Islet of Langerhans (tissue), 1 donor: ENCODE data around the gene IGLL1.
"Not testable (repeated sequence)": the region's sequence is repeated elsewhere in the genome, so short reads cannot be mapped to it uniquely, and the experiment has no call there.

ENCODE experiments used
- FAIRE-seq: peaks from one replicate; lab custom pipeline; 2011; peaks lifted over from hg19 to GRCh38; lab: Jason Lieb, UNC

The IGLL1 gene

DNA sequence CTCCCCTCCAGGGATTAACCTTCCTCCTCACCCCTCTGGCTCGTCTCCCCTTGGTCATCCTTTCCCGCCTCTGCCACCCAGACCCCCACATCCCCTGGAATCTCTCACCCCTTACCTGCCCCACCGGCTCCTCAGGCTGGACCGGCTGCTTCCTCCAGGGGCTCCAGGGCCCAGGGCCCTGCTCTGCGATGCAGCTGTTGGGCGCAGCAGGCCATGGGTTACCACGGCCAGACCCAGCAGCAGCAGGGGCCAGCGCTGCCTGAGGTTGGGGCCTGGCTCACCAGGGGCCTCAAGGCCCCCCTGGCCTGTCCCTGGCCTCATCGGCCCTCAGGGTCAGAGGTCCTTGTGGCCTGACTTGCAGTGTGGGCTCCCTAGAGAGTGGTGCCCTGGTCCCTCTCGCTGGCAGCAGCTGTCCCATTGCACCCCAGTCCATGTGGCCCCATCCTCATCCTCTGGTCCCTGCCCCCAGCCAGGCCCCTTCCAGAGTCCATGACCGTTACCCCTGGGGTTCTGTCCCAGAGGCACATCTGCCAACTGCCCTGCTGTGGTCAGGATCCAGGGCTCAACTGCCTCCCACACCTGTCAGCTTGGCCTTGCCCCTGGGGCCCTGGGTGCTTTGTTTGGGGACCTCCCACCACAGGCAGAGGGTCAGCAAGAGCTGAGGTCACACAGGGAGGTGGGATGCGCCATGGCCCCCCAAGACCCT is at the start of gene IGLL1:
TSS of gene IGLL1 (minus strand) at position 421 of the 706 bp plus-strand sequence. CDS start at position 321, 100 bp downstream.
- FAIRE-seq, result no peak

DNA sequence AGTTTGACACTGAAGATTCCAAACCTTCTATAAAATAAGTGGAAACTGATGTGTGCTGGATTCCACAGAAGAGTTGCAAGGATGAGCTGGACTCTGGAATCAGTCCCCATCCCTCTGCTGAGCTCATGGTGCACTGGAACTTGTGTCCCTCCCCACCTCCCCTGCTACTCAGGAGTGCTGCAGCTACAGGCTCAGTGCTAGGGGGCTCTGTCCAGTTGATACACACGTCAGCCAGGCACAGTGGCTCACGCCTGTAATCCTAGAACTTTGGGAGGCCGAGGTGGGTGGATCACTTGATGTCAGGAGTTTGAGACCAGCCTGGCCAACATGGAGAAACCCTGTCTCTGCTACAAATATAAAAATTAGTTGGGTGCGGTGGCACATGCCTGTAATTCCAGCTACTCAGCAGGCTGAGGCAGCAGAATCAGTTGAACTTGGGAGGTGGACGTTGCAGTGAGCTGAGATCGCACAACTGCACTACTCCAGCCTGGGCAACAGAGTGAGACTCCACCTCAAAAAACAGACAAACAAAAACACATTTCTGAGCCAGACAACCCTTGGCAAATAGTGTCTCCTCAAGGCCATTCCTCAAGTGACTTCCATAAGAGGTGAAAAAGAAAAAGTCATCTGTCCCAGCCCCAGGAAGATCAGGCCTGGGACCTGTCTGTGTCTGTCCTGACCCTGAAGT is 48.1 kb upstream of the IGLL1 start:
- FAIRE-seq, result not testable (repeated sequence)

DNA sequence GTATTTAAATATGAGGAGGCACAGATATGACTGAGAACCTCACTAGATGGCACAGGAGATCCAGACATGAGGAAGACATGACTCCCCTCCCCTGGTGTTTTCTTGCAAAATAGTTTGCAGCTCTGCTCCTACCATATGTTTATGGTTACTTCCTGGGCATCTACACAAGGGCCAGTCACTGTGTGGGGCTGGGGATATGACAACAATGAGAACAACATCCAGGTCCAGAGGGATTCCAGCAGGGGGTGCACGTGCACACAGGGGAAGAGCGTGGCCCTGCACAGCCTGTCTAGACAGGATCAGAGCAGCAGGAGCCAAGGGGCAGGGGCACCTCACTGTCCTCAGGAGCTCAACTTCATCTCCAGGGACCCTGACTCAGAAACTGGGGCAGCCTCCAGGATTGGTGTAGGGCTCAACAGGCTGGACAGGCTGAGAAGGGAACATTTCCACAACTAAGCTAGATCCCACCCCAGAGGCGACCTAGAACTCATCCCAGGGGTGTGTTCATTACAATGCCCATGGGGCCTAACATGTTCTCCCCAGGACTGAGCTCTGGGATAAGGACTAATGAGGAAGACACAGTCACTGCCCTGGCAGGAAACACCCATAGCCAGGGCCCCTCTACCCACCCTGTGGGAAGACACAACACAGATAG is 47.4 kb upstream of the IGLL1 start:
- FAIRE-seq, result not testable (repeated sequence)

DNA sequence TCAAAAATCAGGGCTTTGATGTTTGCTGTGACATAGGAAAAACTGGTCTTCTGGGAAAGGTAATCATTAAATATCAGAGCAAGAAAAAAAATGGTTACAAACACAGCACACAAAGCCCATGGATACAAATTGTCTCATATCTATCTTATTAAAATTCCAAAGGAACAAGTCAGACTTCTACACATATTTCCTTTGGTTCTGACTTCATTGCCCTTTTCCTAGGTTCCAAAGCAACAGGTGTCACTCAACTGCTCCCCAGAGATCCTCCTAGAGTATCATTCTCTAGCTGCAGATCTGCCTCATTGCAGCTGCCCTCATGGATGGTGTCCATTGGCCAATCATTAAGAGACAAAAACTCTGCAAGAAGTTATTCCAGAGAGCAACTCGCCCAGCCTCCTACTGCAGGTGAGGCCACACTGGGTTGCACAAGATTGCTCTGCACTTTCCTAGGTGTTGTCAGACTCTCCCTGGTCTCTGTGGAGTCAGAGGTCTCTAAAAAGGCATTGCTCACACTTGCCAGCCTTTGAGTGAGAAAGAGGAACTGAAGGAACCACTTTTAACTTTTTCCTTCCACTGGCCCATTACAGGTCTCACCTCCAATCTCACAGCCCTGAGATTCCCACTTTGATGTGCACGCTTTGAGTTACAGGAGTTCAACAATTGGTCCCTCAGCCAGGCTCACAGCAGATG is 46.3 kb upstream of the IGLL1 start:
- FAIRE-seq, result no peak

DNA sequence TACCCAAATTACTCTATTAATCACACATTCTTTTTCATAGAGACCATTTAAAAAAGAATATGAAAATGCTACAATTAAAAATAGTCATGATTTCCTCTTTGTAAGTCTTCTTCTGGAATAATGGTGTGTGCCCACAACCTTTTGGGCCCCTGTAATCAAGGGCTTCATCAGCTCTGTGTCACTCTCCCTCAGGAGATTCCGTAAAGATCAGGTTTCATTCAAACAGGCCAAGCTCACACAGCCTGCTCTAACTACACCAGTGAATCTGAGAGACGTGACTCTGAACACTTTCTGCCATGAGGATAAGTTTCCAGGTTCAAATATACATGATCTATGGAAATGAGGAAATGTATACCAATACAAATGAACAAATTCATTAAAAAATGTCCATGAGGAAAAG is 42.5 kb upstream of the IGLL1 start:
- no peak for FAIRE-seq

DNA sequence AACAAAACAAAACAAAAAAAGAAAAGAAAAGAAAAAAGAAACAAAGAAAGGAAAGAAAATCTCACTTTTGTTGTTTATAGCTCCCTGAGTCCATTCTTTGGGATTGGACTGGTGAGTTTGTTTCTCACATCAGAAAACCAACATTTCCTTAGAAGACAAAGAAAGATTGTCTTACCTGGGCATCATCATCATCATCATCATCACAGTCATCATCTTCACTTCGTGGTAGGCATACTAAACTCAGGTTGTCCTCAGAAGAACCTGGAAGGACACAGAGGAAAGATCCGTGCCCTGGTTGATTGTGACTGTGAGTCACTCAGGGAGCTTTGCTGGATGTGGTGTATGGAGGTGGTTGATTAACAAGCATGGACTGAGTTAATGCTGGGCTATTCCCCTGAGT is 41.8 kb upstream of the IGLL1 start:
- FAIRE-seq, result not testable (repeated sequence)

DNA sequence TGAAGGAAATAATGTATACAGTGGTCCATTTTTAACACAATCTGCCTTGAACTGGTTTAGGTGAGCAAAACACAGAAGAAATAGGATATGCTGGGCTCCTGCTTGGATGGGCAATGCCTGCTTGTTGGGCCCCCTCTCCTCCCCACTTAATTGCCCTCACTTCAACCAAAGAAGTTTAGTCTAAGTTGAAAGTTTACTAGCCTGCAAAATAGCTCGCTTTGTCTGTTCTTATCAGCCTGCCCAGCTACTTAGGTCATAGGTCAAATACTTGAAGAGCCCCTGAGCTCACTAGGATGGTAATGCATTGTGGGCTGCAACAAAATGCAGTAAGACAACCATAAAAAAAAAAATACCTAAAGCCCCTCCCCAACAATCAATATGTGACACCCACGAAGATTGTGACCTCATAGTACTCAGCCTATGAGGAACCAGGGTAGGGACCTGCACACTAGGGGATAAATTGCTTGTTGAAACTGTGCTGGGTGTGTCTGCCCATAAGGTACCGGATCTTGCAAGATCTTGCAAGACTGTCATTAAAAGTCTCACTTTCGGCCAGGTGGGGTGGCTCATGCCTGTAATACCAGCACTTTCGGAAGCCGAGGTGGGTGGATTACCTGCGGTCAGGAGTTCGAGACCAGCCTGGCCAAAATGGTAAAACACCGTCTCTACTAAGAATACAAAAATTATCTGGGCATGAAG is 41.1 kb upstream of the IGLL1 start:
- no peak for FAIRE-seq

DNA sequence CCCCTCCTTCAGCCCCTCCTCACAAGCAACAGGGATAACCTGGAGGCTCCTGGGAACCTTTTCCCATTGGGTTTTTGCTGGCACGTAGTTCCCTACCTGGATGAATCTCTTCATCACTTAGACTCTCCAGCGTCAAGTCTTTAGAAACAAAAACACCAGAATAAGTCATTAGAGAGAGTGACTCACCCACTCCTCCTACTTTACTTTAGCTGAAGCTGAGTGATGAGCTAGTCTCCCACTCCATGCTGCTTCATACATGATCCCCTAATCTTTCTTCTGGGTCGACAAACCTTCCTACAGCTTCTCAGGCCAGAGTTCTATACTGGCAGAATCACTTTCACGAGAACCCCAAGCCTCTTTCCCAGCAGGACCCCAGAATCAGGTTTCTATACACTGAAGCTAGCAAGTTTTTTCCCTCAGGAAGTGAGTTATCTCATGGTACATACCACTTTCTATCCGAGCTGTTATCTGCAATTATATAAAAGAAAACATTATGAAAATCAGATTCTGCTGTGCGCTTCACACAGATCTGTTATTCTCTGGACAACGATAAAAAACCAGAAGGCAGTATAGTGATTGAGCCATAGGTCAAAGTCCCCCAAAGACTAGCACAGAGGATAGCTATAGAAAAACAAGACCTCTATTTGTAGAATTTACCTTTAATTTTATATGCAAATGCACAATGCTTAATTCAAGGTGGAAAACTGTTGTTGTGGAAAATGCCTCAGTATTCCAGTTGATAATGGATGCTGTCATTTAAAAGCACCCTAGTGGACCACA is 33.3 kb upstream of the IGLL1 start:
- FAIRE-seq, result no peak

DNA sequence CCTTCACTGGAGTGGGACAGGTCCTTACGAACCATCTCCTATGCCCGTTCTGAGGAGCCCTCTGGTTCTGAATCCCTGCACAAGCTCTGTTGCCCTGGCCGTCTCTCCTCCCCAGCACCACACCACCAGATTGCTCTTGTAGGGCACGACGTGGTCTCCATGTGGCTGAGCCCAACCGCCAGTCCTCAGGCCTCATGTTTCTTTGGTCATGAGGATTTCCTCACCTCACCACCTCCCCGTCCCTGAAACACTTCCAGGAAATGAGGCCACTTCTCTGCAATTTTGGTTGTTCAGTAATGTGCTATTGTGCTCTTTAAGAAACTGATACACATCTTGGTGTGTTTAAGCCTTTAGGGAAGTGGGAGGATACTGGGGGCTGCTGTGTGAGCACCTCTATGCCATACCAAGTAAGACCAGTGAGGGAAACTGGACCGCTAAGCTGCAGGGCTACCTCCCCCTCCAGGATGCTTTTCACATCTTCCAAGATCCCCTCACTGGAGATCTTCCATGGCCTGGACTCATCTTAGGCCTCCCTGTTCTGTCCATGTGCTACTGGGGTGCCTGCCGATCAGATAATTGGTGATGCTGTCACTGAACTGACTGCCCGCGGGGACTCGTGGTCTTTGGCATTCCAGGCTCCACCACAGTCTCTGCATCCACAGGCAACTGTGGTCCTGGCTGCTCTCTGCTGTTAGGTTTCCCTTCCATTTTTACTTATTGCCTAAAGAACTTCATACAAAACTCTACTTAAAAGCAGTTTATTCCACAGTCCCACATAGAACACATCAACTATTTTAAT is 30.1 kb upstream of the IGLL1 start:
- FAIRE-seq, result no peak

DNA sequence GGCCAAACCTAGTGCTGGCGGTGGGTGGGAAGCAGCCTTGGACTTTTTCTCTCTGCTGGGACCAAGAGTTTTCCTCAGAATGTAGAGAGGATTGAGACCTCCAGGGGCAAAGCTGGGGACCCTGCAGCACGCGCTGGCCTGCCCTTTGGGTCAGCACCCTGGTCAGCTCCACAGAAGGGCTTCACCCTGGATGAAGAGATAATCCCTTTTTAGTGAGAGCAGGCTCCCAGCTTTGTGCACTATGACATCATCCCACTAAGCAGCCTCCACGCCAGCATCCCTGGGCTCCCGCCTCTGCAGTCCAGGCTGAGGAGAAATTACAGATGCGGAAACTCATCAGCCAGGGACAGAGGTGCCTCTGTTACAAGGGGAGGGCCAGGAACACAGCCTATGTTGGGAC is 28.5 kb upstream of the IGLL1 start:
- FAIRE-seq, result no peak

DNA sequence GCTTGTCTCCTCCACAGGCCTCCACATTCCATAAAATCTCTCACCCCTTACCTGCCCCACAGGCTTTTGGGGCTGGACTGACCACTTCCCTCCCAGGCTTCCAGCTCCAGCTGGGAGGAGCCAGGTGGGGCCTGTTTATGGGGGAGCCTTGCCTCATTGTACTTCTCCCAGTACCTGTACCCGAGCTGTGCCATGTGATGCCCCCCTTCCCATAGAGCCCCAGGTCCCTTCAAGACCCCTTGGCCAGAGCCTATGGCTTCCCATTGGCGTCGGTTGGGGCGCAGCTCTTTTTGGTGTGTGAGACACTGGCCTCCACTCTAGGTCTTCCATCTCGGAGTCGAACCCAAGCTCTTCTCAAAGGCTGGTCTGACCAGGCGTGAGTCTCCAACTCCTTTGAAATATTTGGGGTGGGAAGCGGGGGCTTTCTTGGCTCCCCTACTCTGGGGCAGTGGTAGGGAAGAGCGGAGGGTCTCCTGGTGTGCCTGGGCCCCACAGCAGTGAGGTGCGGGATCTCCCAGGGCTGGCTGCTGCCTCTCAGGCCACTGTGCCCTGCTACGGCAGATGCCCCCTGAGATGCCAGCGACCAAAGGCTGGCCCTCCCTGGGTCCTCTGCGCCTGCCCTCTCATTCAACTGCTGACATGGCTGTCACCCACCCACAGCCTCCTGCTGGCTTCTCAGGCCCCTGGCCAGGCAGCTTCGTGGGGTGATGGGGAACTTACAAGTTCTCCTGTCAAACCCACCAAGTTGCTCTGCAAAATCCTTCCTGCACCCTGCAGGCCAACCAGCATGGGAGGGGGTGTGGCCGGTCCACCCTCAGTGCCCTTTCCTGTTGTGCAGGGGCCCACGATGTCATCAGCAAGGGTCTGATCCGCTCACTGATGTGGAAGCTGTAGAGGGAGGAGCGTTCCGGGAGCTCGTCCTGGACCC is 26.4 kb upstream of the IGLL1 start:
- no peak for FAIRE-seq

DNA sequence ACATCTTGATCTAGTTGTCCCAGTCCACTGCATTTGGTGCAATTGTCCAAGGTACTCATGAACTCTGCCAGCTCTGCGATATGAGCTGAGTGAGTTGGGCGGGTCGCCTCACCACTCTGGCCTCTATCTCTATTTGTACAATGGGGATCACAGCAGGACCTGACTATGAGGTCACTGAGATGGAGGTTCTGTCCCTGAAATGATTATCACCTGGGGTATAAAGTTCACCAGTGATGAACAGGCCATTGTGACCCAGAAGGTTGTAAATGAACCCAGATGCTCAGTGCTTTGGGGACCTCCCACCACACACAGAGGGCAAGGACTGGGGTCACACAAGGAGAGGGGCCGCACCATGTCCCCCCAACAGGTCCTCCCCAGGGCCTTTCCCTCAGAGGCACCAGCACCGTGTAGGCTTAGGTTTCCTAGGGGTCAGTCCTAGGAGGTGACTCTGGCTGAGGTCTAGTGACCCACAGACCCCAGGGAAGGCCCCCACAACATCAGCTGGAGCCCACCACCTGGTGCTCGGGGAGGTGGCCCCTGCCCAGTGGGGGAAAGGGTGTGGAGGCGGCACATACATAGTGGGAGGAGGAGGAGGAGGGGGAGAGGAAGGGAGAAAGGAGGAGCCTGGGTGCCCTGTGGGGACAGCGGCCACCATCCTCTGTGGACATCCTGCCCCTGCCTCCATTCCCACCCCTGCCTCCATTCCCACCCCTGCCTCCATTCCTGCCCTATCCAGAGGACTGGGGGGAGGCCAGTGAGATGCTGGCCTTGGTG is 25.0 kb upstream of the IGLL1 start:
- FAIRE-seq, result no peak

DNA sequence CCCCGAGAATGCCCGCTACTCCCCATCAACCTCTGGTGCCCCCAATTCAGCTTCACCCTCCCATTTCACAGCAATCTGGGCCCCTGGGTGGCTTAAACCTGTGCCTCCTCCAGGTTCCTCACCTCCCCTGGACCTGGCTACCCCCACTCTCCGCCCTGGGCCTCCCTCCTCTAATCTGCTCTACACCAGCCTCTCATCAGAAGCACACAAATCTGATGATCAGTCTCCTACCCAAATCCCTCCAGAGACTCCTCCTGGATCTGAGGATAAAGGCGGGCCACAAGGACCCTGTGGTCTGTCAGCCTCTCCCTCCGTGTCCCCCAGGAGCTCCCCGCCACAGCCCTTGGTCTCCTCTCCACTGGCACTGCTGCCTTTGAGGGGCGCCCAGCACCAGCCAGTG is 23.2 kb upstream of the IGLL1 start:
- no peak for FAIRE-seq

DNA sequence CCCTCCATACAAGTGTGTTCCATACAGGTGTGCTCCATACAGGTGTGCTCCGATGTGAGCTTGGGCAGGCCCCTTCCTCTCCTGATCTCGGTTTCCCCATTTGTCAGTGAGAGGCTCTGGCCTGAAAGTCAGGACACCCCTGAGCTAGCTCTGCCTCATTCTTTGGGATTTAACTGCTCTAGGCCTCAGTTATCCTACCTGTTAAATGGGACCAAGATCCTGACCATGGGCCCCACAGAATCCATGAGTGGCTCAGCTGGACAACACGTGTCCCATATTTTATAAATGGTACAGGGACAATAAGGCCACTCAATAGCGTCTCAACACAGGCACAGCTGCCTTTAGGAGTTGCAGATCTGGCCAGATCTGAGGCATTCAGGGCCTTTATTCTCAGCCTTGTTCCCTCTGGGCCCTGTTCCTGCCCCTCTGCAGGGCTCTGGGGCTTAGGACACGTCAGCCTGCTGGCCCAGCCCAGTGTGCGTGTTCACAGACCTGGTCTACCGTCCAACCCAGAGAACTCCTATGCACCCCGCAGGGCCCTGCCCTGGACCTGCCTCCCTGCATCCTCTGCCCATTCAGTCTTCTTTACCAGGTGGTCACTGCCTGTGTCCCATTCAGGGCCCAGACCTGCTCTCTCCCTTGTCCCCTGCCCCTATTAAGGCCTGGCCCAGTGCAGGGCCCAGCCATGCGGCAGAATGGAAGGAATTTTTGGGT is 18.9 kb upstream of the IGLL1 start:
- no peak for FAIRE-seq

DNA sequence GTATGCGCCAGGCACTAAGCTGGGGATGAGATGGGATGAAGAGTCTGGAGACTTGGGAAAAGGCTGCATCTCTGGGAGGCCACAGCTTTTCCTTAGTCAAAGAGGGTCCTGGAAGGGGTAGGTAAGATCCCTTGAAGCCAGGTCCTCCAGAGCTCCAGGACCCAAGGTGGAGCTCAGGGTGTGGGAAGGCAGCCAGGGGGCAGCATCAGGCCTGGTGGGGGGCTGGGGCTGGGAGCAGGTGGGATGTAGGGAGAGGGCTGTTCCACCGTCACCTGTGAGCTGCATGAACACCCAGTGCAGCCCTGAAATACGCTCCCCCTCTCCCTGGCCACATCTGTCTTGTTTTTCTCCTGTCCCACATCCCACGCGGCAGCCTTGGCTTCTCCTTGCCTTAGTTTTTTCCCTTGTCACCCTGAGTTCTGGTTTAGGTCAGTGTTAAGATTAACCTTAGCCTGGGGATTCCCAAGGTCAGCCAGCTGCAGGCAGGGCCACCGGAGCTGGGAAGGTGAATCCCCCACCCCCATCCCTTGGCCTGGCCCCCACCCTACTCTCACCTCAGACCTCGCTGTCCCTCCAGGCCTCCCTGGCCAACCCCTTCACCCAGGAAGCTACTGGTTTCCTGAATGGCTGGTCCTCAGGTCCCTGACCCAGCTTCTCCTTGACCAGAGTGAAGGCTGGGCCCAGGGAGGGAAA is 17.6 kb upstream of the IGLL1 start:
- FAIRE-seq, result not testable (repeated sequence)

DNA sequence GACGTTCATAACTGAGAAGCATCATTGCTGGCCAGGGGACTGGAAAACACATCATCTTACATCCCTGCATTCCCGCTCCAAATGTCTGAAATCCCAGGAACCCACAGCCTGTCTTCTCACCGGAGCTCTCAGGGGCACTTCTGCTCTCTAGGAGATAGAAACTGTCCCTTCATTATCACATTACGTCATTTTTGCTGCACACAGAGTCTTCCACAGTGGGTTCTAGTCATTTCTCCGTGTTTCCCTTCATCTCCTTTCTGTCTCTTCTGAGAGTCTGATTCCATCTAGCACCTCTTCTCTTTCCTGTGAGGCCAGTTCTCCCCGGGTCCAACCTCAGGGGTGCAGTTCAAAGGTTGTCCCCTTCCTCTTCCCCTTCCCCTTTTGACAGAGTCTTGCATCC is 15.8 kb upstream of the IGLL1 start:
- not testable (repeated sequence) for FAIRE-seq

DNA sequence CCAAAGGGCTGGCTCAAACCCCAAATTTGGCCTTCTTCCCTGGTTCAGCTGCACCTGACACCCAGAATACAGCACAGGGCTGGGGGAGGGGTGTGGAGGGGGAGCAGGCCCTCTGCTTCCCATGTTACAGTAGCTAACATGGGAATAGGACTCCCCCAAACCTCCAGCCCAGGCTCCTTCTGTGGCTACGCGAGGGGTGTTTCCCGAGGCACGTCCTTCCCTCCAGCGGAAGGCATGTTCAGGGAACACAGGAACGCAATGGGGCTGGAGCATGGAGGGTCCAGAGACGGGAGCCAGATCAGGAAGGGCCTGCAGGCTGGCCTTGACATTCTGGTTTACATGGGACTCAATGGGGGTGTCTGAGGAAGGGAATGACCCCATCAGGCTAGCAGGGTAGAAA is 11.8 kb upstream of the IGLL1 start:
- FAIRE-seq, result no peak
